Upper lobe of left lung (tissue), 4 donors: ENCODE data around the gene ATXN7L1.

Experiments
- CTCF ChIP-seq, 6 experiments: fragments of 450-650 bp in 4 of 6; fragments of 200-600 bp in 2 of 6; sonication (generic) in 2 of 6; IDR thresholded peaks; one replicate each; pipeline ENCODE4 v1.5.1; 2016 to 2019; ENCODE audit warnings: antibody characterized with exemption in 6 of 6
- EP300 ChIP-seq, 4 donors: sonication (generic); formaldehyde crosslinking; IDR thresholded peaks; one replicate each; pipeline ENCODE4 v1.5.1; 2017; ENCODE audit warnings: antibody characterized with exemption in 4 of 4, control low read depth in 2 of 4
- POLR2AphosphoS5 ChIP-seq, 2 donors: sonication (generic); formaldehyde crosslinking; IDR thresholded peaks; one replicate each; pipeline ENCODE4 v1.5.1; 2017; ENCODE audit warnings: antibody characterized with exemption in 2 of 2

DNA sequence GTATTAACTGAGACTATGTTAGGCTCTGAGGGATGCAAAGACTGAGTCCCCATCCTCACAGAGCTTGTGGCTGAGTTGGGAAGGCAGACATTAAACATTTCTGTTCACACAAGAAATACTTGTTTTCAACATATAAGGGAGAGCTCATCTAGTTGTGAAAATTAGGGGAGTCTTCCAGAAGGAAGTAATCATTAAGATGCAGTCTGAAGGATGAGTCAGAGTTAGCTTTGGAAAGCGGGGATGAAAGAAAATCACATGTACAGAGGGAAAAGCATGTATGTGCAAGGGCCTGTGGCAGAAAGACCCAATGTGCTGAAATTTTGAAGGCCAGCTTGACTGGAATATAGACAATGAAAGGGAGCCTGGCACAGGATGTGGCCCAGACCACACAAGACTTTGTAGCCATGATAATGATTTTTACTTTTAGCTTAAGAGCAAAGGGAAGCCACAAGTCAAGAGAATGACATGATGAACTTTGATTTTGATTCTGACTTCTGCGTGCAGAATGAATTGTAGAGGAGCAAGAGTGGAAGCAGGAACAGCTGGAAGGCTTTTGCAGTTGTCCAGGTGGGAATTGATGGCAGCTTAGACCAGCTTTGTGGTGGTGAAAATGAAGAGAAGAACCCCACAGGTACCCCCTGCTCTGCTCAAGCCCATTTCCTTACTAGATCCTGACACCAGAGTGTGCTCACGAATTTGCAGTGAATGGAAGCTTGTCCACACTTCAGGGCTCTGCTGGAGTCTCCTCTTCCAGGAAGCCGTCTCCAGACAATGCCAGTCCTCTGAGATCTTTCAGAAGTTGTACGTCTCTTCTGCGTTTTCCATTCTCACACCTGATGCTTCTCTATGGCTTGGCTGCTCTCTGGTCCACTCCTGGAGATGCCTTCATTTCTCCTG, 115.6 kb downstream of the ATXN7L1 start:
- TF ChIP-seq CTCF (IDR thresholded peaks at IDR 0.05) (no peak), EP300 (IDR thresholded peaks at IDR 0.05) (no peak), POLR2AphosphoS5 (IDR thresholded peaks at IDR 0.05) (no peak)
